ENCODE measurements around the gene WDR27.
"Not testable (repeated sequence)": the region's sequence is repeated elsewhere in the genome, so short reads cannot be mapped to it uniquely, and the experiment has no call there.

The WDR27 gene

DNA sequence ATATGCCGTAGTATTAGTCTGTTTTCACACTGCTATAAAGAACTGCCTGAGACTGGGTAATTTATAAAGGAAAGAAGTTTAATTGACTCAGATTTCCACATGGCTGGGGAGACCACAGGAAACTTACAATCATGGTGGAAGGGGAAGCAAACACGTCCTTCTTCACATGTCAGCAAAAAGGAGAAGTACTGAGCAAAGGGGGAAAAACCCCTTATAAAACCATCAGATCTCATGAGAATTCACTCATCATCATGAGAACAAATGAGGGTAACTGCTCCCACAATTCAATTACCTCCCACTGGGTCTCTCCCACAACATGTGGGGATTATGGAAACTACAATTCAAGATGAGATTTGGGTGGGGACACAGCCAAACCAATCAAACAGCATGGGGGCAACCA, 235.6 kb downstream of the WDR27 start:
- DNase-seq, result not testable (repeated sequence)

DNA sequence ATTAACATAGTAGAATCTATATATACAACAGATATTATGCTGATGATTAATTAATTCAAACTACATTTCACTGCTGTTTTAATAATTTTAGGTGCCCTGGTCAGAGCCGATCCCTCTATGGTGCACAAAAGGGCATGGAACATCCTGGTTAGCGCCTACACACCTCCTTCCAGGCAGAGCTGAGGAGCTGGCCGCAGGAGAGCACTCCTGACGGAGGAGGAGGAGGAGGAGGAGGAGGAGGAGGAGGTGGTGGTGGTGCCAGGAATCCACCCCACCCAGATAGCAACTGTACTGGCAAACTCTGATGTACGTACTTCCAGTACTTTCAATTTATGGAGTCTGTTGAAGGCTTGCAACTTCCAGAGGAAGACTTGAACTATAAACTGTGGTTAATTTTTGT, 244.1 kb downstream of the WDR27 start:
- no peak for DNase-seq

DNA sequence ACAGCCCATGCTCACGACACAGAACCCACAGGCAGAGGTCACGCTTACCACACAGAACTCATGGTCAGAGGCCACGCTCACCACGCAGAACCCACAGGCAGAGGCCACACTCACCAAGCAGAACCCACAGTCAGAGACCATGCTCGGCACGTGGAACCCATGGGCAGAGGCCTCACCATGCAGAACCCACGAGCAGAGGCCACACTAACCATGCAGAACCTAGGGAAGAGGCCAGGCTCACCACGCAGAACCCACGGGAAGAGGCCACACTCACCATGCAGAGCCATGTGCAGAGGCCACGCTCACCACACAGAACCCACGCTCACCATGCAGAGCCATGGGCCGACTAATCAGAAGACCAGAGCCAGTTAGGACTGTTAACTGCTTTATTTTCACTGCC, 245.0 kb downstream of the WDR27 start:
- no peak for DNase-seq

DNA sequence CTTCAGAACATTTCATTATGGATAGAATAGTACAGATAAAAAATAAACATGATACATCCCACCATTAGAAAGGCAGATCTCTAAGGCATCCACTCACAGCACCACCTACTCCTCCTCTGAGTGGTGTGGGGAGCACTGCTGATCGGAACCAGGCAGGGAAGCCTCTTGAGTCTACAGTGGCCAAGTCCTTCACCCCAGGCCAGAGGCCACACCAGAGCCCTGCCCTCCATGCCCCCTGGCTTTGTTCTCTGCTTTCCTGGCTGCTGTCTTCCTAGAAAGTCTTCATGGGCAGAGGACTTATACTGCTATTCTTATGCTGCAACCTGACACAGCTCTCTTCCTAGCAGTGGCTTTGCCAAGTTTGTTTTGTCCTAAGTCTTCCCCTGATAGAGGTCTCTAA, 246.4 kb downstream of the WDR27 start:
- DNase-seq, result no peak

DNA sequence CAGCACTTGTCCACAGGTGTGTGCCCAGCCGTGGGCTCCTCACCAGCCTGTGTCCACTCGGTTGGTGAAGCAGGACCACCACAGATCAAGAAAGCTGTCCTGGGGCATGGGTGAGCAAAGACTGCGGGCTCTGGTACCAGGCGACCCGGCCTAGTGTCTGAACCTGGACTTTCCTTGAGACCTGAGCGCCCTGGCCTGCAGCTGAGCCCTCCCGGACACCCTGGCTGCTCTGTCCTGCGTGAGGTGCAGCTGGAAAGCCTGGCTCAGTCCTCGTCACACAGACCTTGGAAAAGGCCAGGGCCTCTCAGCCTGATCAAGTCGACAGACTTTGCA, 247.0 kb downstream of the WDR27 start:
- DNase-seq, result no peak

DNA sequence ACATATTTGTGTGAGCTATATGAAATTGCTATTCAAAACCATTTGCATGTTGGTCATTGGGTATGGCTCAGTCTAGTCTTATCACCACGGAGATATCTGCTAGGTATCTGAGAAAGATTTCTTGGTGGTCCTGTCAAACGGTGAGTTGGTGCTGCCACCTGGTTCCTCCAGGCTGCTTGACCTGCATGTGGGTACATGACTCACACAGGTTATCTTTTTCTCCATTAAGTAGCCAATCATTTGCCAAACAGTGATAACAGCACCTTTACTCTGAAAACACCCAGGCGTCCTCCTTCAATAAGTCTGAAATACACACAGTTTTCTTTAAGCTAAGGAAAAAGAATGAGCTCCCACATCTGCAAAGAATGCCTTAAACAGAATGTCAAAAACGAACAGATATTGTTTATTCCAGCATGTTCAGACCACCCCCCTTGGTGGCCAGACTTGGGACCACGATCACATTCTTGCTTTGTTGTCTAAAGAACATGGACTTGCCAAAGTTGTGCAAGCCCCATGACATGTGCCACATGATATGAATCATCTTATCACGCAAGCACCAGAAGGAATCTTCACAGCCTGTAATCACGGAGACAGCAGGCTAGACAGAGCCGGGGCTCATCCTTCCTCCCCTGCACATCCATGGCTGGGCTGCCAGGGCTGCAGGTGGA, 247.5 kb downstream of the WDR27 start:
- no peak for DNase-seq

DNA sequence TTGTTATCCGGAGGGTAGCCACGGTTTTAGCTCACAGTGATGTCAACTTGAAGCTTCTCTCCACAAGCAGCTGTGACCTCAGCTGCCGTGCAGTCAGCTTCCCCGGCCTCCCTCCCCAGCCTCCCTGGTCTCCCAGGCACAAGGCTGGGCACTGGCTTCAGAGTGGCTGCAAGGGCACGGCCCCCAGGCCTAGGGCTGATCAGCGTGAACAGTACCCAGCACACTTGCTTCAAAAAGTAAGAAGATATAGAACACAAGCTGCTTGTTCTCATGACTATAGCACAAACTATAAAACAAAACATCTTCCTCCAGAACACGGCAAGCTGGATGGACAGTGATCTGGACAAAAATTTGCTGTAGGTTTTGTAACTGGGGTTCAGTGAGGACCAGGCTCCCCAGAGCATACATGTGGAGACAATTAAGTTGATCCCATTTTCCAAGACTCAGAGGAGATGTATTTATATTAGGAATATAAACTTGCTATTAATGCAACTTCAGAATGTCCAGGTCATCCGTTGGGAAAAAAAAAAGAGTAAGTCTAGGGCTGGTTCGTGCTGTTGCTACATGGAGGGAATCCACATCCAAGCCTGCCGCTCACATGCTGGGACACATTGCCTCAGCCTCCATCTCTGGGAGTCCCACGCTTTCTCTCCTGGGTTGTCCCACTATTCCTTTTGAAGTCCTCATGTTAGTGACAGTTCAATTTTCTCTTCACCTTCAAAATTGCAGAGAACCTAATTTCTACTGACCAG, 248.8 kb downstream of the WDR27 start:
- DNase-seq, result no peak

DNA sequence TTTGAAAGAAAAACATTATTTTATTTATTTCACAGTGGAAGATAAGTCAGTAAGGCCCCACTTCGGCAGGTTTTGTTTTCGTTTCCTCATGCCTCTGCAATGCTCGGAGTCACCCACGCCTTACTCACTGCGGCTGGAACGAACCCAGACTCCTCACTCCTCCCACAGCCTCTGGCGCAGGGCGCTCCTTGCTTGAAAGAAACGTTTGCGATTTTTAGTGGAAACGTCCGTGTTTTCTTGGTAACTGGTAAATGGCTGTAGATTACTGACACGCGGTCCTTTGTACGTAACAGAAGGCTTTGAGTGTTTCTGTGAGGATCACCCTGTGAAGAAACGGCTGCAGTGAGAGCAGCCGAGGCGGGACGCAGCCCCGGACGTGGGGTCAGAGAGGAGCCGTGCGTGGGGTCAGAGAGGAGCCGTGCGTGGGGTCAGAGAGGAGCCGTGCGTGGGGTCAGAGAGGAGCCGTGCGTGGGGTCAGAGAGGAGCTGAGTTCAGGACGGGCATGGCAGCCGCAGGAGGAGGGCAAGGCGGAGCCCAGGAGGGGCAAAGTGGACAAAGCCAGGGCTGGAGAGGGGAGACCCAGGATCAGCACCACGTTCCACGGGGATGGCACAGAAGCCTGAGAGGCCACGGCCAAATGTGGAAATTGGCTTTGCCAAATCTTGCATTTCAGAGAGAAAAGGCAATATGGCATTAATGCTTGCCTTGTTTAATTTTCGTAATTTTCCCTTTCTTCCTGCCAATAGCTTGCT, 249.5 kb downstream of the WDR27 start:
- no peak for DNase-seq

DNA sequence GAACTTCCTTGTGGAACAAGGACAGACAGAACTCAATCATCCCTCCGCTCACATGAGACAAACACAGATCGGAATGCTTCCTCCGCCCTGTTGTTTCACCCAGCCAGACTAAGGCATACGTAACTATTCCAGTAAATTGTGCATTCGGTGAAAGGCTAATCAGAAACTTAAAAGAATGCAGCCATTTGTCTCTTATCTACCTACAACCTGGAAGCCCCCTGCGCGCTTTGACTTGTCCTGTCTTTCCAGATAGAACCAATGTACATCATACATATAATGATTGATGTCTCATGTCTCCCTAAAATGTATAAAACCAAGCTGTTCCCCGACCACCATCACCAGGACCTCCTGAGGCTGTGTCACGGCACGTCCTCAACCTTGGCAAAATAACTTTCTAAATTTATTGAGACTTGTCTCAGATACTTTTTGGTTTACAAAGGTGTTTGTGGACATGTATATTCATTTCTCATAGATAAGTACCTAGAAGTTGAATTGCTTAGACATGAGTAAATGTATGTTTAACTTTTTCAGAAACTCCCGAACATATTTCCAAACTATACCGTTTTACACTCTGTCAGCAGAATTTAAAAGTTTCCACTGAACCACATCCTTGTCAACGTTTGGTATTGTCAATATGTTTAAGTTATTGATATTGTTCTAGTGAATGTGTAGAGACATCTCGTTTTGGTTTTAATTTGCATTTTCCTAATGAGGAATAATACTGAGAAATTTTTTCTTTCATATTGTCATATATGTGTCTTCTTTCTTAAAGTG, 250.6 kb downstream of the WDR27 start:
- no peak for DNase-seq

DNA sequence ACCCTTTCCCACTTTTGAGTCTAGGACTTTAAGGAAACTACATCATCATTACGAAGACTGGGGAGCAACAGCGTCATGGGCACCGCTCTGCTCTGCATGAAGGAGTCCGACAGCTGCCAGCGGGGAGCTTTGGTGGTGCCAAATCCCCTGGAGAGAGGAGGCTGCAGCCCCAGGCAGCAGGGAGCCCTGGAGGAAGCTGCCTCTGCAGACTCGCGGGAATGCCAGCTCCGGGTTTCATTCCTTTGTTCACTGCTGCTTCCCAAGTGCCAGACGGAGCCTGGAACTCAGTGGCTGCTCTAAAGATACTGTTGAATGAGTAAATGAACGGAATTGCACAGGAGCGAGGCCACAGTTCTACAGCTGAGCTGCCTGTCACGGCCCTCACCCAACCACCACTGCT, 251.7 kb downstream of the WDR27 start:
- no peak for DNase-seq

DNA sequence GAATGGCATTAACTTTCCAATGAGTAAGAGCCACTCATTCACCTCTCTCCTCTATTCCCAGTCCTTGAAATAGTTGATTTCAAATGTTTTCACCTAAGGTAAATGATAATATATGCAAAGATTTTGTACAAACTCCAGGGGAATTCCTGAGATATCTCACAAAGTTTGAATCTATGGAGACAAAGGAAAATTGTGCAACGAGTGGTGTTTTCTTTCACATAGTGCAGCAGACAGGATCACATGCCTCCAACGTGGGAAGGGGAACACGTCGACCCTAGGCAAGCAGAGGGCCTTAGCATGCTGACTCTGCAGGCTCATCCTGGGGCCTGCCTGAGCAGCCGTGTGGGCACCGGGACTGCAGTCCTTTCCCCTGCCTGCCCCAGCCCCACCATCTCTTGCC, 252.6 kb downstream of the WDR27 start:
- no peak for DNase-seq

DNA sequence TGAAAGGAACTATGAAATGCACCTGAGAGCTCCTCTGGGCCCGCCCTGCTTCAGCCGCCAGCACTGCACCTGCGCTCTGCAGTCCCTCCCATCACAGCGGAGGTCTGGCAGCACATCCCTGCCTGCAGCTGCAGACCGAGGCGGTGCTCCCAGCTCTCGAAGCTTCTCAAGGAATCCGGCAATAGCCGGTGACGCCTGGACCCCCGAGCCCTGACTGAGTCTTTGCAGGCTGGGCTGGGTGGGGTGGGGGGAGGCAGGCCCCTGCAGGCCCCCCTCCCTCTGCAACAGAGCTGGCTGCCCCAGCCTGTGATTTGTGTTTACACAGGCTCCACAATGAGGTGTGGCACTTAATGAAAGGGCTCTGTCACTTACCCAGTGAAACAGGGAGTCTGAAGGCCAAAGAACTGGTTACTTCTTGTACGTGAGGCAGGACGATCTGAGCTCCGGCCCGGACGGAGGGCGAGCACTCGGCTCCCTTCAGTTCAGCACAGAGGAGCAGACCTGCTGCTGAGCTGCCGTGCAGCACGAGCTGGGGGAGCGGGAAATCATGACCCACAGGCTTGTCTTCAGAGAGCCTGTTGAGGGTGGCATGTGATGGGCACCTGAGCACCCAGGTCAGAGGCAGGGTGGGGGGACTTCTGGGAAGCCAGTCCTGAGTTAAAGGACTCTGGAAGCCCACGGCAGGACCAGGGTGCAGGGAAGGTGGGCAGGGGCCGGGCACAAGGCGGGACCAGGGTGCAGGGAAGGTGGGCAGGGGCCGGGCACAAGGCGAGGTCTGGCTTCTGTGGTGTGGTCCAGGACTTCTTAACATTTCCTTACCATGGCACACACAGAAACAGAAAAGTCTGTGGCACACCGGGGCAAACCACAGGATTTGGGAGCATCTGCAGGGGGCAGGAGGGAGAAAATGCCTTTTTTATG, 255.9 kb downstream of the WDR27 start:
- no peak for DNase-seq

DNA sequence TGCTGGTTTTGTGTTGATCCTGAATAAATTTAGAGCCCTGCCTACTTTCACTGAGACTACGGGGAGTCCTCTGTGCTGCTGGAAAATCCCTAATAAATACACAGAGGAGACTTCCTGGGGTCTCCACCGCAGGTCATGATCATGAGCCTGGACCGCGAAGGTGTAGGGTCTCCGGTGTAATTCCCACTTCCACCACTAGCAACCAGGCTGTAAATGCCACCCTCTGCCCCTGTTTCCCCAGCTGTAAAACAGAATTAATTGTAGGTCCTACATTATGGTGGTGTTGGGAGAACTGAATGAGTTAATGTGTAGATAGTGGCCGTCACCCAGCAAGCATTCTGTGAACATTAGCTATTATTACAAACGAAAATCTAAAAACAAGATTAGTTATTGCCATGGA, 256.6 kb downstream of the WDR27 start:
- no peak for DNase-seq

DNA sequence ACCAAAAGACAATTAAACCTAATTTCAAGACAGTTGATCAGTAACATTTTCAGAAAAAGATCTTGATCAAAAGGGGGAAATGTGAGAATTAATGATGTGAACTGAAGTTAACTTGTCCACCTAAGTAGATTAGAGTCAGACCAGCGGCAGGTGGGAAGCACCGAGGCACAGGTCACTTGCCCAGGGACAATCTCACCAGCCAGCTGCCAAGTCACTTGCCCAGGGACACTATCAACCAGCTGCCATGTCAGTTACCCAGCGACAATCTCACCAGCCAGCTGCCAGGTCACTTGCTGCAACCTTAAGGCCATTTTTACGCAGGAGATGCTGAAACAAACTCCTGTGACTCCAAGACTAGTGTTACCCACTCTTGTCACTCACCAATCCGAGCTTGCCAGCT, 260.5 kb downstream of the WDR27 start:
- DNase-seq, result no peak

DNA sequence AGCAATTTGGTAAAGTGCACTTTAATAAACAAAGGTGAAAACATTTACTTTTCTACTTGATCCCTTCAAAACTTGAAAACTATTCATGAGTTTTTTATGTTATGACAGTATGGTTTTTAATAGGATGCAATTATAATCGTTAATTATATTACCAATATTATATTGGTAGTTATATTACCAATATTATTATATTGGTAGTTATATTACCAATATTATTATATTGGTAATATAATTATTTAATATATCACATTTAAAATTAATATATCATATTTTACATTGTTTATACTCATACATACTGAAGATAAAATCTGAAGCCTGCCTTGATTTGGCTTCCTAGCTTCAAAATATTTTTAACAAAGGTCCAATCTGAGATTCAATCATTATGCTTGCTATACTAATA, 262.1 kb downstream of the WDR27 start:
- no peak for DNase-seq

DNA sequence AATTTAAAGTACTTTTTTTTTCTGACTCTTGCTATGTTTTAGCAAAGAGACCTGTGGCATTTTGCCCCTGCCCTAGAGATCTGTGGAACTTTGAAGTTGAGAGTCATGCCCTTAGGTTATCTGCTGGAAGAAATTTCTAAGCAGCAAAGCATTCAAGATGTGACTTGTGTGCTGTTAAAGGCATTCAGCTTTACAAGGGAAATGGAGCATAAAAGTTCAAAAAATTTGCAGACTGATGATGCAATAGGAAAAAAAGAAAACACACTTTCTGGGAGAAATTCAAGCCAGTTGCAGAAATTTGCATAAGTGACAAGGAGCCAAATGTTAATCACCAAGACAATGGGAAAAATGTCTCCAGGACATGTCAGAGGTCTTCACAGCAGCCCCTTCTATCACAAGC, 267.3 kb downstream of the WDR27 start:
- not testable (repeated sequence) for DNase-seq

DNA sequence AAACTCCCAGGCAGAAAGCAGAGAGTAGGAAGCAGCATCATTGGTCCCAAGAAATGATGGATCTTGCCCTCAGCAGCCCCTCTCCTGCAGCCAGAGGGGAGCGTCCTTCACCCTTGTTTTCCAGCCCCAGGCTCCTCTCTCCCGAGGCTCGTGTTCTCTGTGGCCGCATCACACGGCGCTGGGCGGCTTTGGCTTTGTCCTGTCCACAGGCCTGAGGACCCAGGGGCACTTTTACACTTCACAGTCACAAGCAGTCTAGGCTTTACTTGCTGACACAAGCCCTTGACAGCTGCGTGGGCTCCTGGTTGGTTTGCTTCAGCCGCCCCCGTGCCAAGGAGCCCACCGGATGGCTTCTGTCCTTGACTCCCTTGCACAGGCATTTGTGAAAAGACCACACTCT, 272.8 kb downstream of the WDR27 start:
- DNase-seq, result no peak

DNA sequence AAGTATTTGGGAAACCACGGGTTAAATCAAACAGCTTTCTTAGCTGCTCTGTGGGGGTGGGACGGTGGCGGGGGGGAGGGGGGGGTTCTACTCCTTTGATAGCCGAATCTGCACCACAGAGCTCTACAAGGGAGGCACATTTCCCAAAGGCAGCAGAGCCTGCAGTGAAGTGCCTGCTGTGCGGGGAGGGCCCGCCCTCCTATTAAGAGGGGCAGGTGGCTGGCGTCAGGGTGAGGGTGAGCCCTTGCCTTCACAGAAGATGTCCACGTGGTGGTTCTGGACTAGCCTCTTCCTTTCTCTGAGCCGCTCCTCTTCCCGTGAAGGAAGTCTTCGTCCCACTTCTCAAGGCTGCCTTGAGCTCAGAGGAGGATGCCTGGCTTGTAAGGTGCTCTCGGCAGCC, 273.3 kb downstream of the WDR27 start:
- no peak for DNase-seq

DNA sequence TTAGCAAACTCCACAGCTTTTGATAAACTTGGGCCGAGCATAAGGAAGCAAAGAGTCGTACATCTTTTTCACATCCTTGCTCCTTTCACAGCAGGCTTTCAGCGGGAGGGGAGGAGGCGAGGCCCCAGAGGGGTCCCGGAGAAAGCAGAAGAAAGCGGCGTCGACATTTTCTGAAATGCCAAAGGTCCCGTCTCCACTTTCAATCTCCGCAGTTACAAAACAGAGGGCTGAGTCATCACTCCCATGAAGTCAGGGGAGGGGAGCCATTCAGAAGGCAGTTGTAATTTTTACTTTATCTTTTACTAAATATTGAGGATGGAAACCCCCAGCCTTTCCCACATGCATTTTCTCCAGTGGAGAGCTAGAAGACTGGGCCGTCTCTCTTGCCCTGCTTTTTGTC, 274.0 kb downstream of the WDR27 start:
- DNase-seq, result no peak

DNA sequence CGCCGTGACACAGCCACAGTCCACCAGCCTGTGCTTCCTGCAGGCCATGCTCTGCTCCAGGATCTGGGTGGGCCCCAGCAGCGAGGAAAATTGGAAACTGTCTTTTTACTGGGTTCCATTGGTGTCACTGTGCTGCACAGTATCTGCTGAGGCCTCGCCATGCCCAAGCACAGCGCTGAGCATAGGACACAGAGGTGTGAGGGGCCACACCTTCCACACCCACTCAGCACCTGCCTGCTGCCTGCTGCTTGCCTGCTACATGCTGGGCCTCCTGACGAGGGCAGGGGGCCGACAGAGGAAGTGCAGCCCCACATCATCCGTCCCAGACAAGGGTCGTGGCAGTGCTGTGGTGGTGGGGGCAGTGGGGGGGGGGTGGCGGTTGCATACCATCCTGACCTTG, 275.2 kb downstream of the WDR27 start:
- no peak for DNase-seq

DNA sequence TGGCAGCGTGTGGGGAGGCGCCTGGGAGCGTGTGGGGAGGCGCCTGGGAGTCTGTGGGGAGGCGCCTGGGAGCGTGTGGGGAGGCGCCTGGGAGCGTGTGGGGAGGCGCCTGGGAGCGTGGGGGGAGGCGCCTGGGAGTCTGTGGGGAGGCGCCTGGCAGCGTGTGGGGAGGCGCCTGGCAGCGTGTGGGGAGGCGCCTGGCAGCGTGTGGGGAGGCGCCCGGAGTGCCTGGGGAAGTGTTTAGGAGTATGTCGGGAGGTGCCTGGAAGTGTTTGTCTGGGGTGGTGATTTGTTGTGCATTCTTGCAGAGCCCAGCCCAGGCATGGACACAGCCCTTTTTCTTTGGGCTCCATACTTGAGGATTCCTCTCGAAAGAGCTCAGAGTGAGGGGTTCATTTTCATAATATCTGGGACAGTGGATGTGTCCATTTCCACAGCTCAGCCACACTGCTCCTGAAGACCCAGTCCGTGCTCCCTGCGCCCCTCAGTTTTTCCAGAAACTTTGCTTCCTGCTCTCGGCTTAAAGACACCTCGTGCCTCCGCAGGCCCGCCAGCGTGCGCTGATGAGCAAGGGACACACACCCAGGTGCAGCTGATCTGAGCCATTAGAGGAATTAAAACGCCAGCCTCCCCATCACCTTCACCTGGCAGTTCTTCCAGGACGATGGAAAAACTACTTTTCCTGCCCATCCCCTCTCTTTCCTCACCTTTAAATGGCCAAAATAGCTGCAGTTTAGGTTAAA, 276.0 kb downstream of the WDR27 start:
- no peak for DNase-seq

DNA sequence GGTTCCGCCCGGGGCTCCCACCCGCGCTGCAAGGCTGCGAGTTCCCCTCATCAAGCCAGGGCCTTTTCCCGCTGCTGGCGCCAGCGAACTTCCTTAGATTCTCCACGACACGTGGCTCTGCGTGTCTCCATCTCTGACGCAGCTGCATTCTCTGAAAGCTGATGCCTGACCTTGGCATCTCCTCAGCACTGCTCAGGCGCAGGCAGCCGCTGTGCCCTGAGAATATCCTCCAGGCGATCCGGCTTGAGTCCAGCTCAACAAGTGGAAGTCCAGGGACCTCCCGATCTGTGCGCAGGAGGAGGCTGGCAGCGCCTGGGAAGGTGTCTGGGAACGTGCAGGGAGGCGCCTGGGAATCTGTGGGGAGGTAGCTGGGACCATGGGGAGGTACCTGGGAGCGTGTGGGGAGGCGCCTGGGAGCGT, 277.0 kb downstream of the WDR27 start:
- no peak for DNase-seq

Data from activated CD4-positive, alpha-beta T cell treated with anti-CD3 and anti-CD28 coated beads, Interleukin-2, amount 50 U/mL, for 16 hours (primary cell).